Muscle layer of duodenum (tissue), 2 donors: ENCODE data around the gene NUP210L.
"Not testable (repeated sequence)": the region's sequence is repeated elsewhere in the genome, so short reads cannot be mapped to it uniquely, and the experiment has no call there.

Experiments used
- H3K27ac ChIP-seq: one replicate; pipeline ENCODE4 v1.7.0; 2013; ENCODE audit warnings: mild to moderate bottlenecking, low read length
- H3K27me3 ChIP-seq: one replicate; pipeline ENCODE4 v1.7.0; 2013; ENCODE audit warnings: low read depth, mild to moderate bottlenecking, control low read depth, low read length
- H3K36me3 ChIP-seq, 2 donors: one replicate each; pipeline ENCODE4 v1.7.0; 2013; ENCODE audit warnings: low read length in 2 of 2, control low read depth in 1 of 2, mild to moderate bottlenecking in 1 of 2; ENCODE audit not compliant: insufficient read depth in 2 of 2, control insufficient read depth in 1 of 2
- H3K4me1 ChIP-seq, 2 donors: one replicate each; pipeline ENCODE4 v1.7.0; 2013; ENCODE audit warnings: low read length in 2 of 2, mild to moderate bottlenecking in 2 of 2, control low read depth in 1 of 2, moderate library complexity in 1 of 2; ENCODE audit not compliant: insufficient read depth in 2 of 2, control insufficient read depth in 1 of 2
- H3K4me3 ChIP-seq, 2 donors: one replicate each; pipeline ENCODE4 v1.7.0; 2013; ENCODE audit warnings: low read length in 2 of 2, low read depth in 1 of 2, mild to moderate bottlenecking in 1 of 2
- H3K9me3 ChIP-seq, 2 donors: one replicate each; pipeline ENCODE4 v1.7.0; 2013; ENCODE audit warnings: low read length in 2 of 2, control low read depth in 1 of 2, mild to moderate bottlenecking in 1 of 2; ENCODE audit not compliant: control insufficient read depth in 1 of 2
- donor health status: healthy.

NUP210L gene

GRCh38 chr1:154142358-154142757 lies 12.5 kb downstream of the NUP210L start:
- Histone ChIP-seq H3K27ac (no peak overlapping the region), H3K9me3 (no peaks in the 10 kb centered on the region), H3K4me3 (no peak overlapping the region), H3K4me1 (no peaks in the 10 kb centered on the region), H3K36me3 (no peaks in the 10 kb centered on the region), H3K27me3 (no peaks in the 10 kb centered on the region)

GRCh38 chr1:154141240-154141639 lies 13.6 kb downstream of the NUP210L start:
- Histone ChIP-seq H3K4me1 (no peaks in the 10 kb centered on the region), H3K36me3 (no peaks in the 10 kb centered on the region)

GRCh38 chr1:154137888-154138287 lies 17.0 kb downstream of the NUP210L start:
- Histone ChIP-seq H3K4me3 (no peak overlapping the region), H3K9me3 (no peaks in the 10 kb centered on the region), H3K4me1 (no peaks in the 10 kb centered on the region), H3K36me3 (no peaks in the 10 kb centered on the region), H3K27ac (no peak overlapping the region), H3K27me3 (no peaks in the 10 kb centered on the region)

More at GRCh38 chr1:154141240-154141639, 13.6 kb downstream of the NUP210L start:
- Histone ChIP-seq H3K4me3 (no peak overlapping the region), H3K9me3 (no peaks in the 10 kb centered on the region), H3K27me3 (no peaks in the 10 kb centered on the region), H3K27ac (no peak overlapping the region)

GRCh38 chr1:154133256-154133655 lies 21.6 kb downstream of the NUP210L start:
- no peaks in the 10 kb centered on the region for H3K4me1 ChIP-seq
- no peaks in the 10 kb centered on the region for H3K9me3 ChIP-seq
- no peak overlapping the region for H3K27ac ChIP-seq
- no peaks in the 10 kb centered on the region for H3K36me3 ChIP-seq
- no peak overlapping the region for H3K4me3 ChIP-seq
- no peaks in the 10 kb centered on the region for H3K27me3 ChIP-seq

GRCh38 chr1:154129391-154129970 lies 25.4 kb downstream of the NUP210L start:
- H3K4me3 ChIP-seq, result no peak overlapping the region
- no peaks in the 10 kb centered on the region for H3K36me3 ChIP-seq
- no peaks in the 10 kb centered on the region for H3K9me3 ChIP-seq
- H3K4me1 ChIP-seq, result no peaks in the 10 kb centered on the region
- no peak overlapping the region for H3K27ac ChIP-seq
- H3K27me3 ChIP-seq, result no peaks in the 10 kb centered on the region

GRCh38 chr1:154123205-154123604 lies 31.7 kb downstream of the NUP210L start:
- not testable (repeated sequence) for H3K27me3 ChIP-seq, H3K4me1 ChIP-seq, H3K36me3 ChIP-seq, H3K27ac ChIP-seq, H3K9me3 ChIP-seq, H3K4me3 ChIP-seq

- H3K4me1 ChIP-seq, result no peaks in the 10 kb centered on the region
These were observed 37.2 kb downstream of the NUP210L start for GRCh38 chr1:154117642-154118041.

GRCh38 chr1:154115180-154115579 lies 39.7 kb downstream of the NUP210L start:
- Histone ChIP-seq H3K9me3 (no peaks in the 10 kb centered on the region), H3K27ac (no peak overlapping the region), H3K27me3 (no peaks in the 10 kb centered on the region), H3K36me3 (no peaks in the 10 kb centered on the region), H3K4me3 (no peak overlapping the region), H3K4me1 (no peaks in the 10 kb centered on the region)

More at GRCh38 chr1:154117642-154118041, 37.2 kb downstream of the NUP210L start:
- H3K27me3 ChIP-seq, result no peaks in the 10 kb centered on the region
- H3K4me3 ChIP-seq, result no peak overlapping the region
- H3K36me3 ChIP-seq, result no peaks in the 10 kb centered on the region
- no peaks in the 10 kb centered on the region for H3K9me3 ChIP-seq
- H3K27ac ChIP-seq, result no peak overlapping the region

- Histone ChIP-seq H3K4me3 (no peak overlapping the region), H3K9me3 (no peaks in the 10 kb centered on the region), H3K27ac (no peak overlapping the region), H3K4me1 (no peaks in the 10 kb centered on the region), H3K36me3 (no peaks in the 10 kb centered on the region), H3K27me3 (peaks cover 4% of the 10 kb centered on the region)
These were observed 50.3 kb downstream of the NUP210L start for GRCh38 chr1:154104433-154105082.

GRCh38 chr1:154100141-154100540 lies 54.7 kb downstream of the NUP210L start:
- not testable (repeated sequence) for H3K4me1 ChIP-seq, H3K27ac ChIP-seq, H3K9me3 ChIP-seq, H3K27me3 ChIP-seq, H3K36me3 ChIP-seq, H3K4me3 ChIP-seq

GRCh38 chr1:154097873-154098272 lies 57.0 kb downstream of the NUP210L start:
- Histone ChIP-seq H3K4me3 (no peak overlapping the region), H3K4me1 (no peaks in the 10 kb centered on the region), H3K9me3 (no peaks in the 10 kb centered on the region), H3K27me3 (no peaks in the 10 kb centered on the region), H3K27ac (no peak overlapping the region), H3K36me3 (no peaks in the 10 kb centered on the region)
